ENCODE results near the gene LDAF1. TPM values are rescaled to one million over a fixed set of nuclear protein-coding genes. Genes with fewer than 3 reads are reported as not detected.

Gene LDAF1
- total and polyA plus RNA-seq, 4 donors: 10.4 to 45.6 (median 20.4) TPM

DNA sequence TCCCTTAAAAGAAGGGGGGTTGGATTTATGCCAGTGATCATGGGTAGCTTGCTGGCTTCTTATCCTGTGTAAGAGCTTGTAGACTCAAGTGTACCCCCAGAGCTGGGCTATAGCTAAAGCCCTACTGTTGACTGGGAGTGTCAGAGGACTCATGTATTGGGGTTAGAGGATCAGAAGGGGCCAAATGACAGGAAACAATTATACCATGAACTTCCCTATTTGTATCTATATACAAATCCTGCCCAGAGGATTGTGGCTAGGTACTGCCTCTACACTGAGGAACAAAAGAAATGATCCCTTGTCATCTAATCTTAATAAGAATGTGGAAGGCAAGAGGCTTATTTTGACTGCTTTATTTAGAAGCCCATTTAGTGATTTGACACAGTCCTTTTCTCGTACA lies 38.6 kb downstream of the LDAF1 start:
- Histone ChIP-seq H3K36me3 (ENCODE audit: control insufficient read depth in 4 of 4, insufficient read depth in 4 of 4, low read length in 4 of 4) (no peaks in the 10 kb centered on the region), H3K9me3 (ENCODE audit: control insufficient read depth in 4 of 4, insufficient read depth in 3 of 4, low read length in 3 of 4) (no peaks in the 10 kb centered on the region), H3K27ac (ENCODE audit: low read depth in 1 of 2, low read length in 1 of 2) (no peak overlapping the region), H3K27me3 (ENCODE audit: control insufficient read depth in 3 of 3, insufficient read depth in 3 of 3, low read length in 2 of 3) (peaks cover 0 to 3% (median 2%) of the 10 kb centered on the region in 3 donors), H3K9ac (ENCODE audit: insufficient read depth in 1 of 2, low read length in 2 of 2) (no peak overlapping the region), H3K4me3 (no peak overlapping the region), H3K4me1 (ENCODE audit: control insufficient read depth in 5 of 5, insufficient read depth in 5 of 5, low read length in 5 of 5) (no peaks in the 10 kb centered on the region)
- DNase-seq (peak in 1 of 3 donors; percentile 21), ATAC-seq (ENCODE audit: insufficient read depth, low FRiP score) (no peak)
- WGBS, 2 donors: 62 to 71% methylated on average over 1 of the region's 1 CpG
- TF ChIP-seq, protein P1, sequence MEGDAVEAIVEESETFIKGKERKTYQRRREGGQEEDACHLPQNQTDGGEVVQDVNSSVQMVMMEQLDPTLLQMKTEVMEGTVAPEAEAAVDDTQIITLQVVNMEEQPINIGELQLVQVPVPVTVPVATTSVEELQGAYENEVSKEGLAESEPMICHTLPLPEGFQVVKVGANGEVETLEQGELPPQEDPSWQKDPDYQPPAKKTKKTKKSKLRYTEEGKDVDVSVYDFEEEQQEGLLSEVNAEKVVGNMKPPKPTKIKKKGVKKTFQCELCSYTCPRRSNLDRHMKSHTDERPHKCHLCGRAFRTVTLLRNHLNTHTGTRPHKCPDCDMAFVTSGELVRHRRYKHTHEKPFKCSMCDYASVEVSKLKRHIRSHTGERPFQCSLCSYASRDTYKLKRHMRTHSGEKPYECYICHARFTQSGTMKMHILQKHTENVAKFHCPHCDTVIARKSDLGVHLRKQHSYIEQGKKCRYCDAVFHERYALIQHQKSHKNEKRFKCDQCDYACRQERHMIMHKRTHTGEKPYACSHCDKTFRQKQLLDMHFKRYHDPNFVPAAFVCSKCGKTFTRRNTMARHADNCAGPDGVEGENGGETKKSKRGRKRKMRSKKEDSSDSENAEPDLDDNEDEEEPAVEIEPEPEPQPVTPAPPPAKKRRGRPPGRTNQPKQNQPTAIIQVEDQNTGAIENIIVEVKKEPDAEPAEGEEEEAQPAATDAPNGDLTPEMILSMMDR (IDR thresholded peaks at IDR 0.05; ENCODE audit: control extremely low read depth, extremely low read depth): no peak

DNA sequence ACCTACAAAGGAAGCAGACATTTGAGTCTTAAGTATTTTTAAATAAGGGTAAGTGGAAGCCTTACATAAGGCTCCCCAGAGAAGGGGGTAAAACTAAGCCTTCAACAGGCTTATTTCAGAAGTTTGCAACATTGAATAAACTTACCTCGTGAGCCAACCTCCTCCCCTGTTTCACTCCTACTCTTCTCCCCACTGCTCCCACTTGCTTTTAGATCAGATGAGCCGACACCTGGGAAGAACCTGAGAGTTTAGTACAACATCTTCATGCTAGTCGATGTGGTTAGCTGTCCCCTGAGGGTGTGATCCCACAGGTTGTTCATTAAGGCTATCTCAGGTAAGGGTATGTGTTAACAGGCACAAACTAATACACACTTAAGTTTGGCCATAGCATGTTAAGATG lies 39.1 kb downstream of the LDAF1 start:
- TF ChIP-seq, protein P1 (IDR thresholded peaks at IDR 0.05; ENCODE audit: control extremely low read depth, extremely low read depth): no peak
- ATAC-seq (ENCODE audit: insufficient read depth, low FRiP score): no peak

DNA sequence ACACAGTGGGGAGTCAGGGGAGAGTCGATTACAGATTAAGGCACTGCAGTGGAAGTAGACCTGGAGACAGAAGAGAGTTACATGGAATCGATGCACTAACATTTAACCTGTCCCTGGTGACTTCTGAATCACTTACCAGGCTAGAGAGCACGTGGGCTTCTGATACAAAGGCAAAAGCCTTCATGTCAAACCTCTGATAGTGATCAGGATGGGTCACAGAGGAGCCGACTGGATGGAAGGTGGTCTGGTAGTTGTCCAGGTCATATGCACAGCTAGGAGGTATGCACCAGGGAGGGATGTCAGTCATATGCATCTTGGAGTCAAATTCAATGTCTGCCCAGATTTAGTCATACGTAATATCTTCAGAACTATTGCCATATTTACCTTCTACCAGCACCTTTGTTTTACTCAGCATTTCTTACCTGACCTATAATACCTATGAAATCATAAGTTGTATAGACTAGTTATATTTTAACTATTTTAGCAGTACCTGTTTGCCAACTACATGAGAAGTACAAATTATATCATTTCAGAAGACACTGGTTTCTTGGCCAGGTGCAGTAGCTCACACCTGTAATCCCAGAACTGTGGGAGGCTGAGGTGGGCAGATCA lies 41.2 kb downstream of the LDAF1 start:
- Histone ChIP-seq H3K9ac (ENCODE audit: insufficient read depth in 1 of 2, low read length in 2 of 2) (no peak overlapping the region), H3K36me3 (ENCODE audit: control insufficient read depth in 4 of 4, insufficient read depth in 4 of 4, low read length in 4 of 4) (no peaks in the 10 kb centered on the region), H3K27me3 (ENCODE audit: control insufficient read depth in 3 of 3, insufficient read depth in 3 of 3, low read length in 2 of 3) (no peaks in the 10 kb centered on the region), H3K4me1 (ENCODE audit: control insufficient read depth in 5 of 5, insufficient read depth in 5 of 5, low read length in 5 of 5) (no peaks in the 10 kb centered on the region), H3K9me3 (ENCODE audit: control insufficient read depth in 4 of 4, insufficient read depth in 3 of 4, low read length in 3 of 4) (no peaks in the 10 kb centered on the region), H3K27ac (ENCODE audit: low read depth in 1 of 2, low read length in 1 of 2) (no peak overlapping the region), H3K4me3 (no peak overlapping the region)
- ATAC-seq (ENCODE audit: insufficient read depth, low FRiP score): no peak
- DNase-seq: no peak
- TF ChIP-seq, protein P1 (IDR thresholded peaks at IDR 0.05; ENCODE audit: control extremely low read depth, extremely low read depth): no peak
- 82 to 84% methylated on average over 5 of the region's 5 CpGs for WGBS, 2 donors

More for the DNA sequence above, 39.1 kb downstream of the LDAF1 start:
- Histone ChIP-seq H3K27ac (ENCODE audit: low read depth in 1 of 2, low read length in 1 of 2) (no peak overlapping the region), H3K27me3 (ENCODE audit: control insufficient read depth in 3 of 3, insufficient read depth in 3 of 3, low read length in 2 of 3) (peaks cover 0 to 3% (median 2%) of the 10 kb centered on the region in 3 donors), H3K4me3 (no peak overlapping the region), H3K9me3 (ENCODE audit: control insufficient read depth in 4 of 4, insufficient read depth in 3 of 4, low read length in 3 of 4) (no peaks in the 10 kb centered on the region), H3K4me1 (ENCODE audit: control insufficient read depth in 5 of 5, insufficient read depth in 5 of 5, low read length in 5 of 5) (no peaks in the 10 kb centered on the region), H3K36me3 (ENCODE audit: control insufficient read depth in 4 of 4, insufficient read depth in 4 of 4, low read length in 4 of 4) (no peaks in the 10 kb centered on the region), H3K9ac (ENCODE audit: insufficient read depth in 1 of 2, low read length in 2 of 2) (no peak overlapping the region)
- WGBS, 2 donors: 82 to 93% methylated on average over 3 of the region's 3 CpGs
- DNase-seq: no peak

Data from lung (tissue), 12 donors.